ENCODE measurements around the gene RDH14.

- TF ChIP-seq HMGXB4 (CRISPR knock-in tag; IDR thresholded peaks at IDR 0.05; ENCODE audit: borderline replicate concordance) (no peak), CHD2 (IDR thresholded peaks at IDR 0.05; ENCODE audit: low read length, partially characterized antibody) (no peak), CTCF (IDR thresholded peaks at IDR 0.05) (no peak), EP300 (IDR thresholded peaks at IDR 0.05) (no peak), PBX3 (IDR thresholded peaks at IDR 0.05) (no peak)
These were observed 37.8 kb downstream of the RDH14 start for GRCh38 chr2:18522484-18523146.

Measured in A549 (cell line).